ENCODE data around the gene PI4KA. TPM values are rescaled to one million over a fixed set of nuclear protein-coding genes. Genes with fewer than 3 reads are reported as not detected.

PI4KA gene
- total RNA-seq, 1 experiment from 2014 or later, result 65.8 TPM

- no CpG with 5 or more reads among the region's 4 CpGs for WGBS (ENCODE audit: extremely low coverage, insufficient read length, low lambda C conversion rate)
- Histone ChIP-seq H3K4ac (ENCODE audit: low read depth, low read length) (no peak overlapping the region), H3K23me2 (ENCODE audit: insufficient read length, low read depth, low read length, poor library complexity, severe bottlenecking) (no peaks in the 10 kb centered on the region), H3K56ac (ENCODE audit: insufficient read length, low read depth, low read length) (no peak overlapping the region), H3K79me2 (ENCODE audit: insufficient read depth, low read length) (no peaks in the 10 kb centered on the region), H4K20me1 (ENCODE audit: control insufficient read depth, insufficient read depth, insufficient read length) (no peaks in the 10 kb centered on the region), H2BK5ac (ENCODE audit: insufficient read length, low read length) (no peak overlapping the region), H3K79me1 (ENCODE audit: insufficient read depth, low read depth, low read length, poor library complexity, severe bottlenecking) (no peaks in the 10 kb centered on the region), H3K9me3 (ENCODE audit: control insufficient read depth, low read depth, low read length) (no peaks in the 10 kb centered on the region), H3T11ph (ENCODE audit: low read length) (no peak overlapping the region), H2AFZ (ENCODE audit: low read length) (no peak overlapping the region), H2BK120ac (ENCODE audit: low read depth, low read length, poor library complexity, severe bottlenecking) (no peak overlapping the region), H3K23ac (ENCODE audit: insufficient read length, low read depth, low read length) (no peak overlapping the region), H3K4me1 (ENCODE audit: insufficient read depth, low read length) (no peaks in the 10 kb centered on the region), H4K8ac (replicated peaks; ENCODE audit: insufficient read length, low read depth, low read length) (no peak overlapping the region), H2BK12ac (ENCODE audit: insufficient read length, low read depth, low read length) (no peak overlapping the region), H4K5ac (ENCODE audit: insufficient read length, low read depth, low read length) (no peak overlapping the region), H3K4me2 (ENCODE audit: insufficient read depth, insufficient read length, low read length) (no peak overlapping the region), H2BK15ac (ENCODE audit: low read depth, low read length) (no peak overlapping the region), H2AK5ac (ENCODE audit: insufficient read length, low read length) (no peak overlapping the region), H3K27ac (ENCODE audit: insufficient read length, low read depth, low read length) (no peak overlapping the region), H3K27me3 (ENCODE audit: insufficient read depth, low read length) (no peaks in the 10 kb centered on the region), H3K14ac (ENCODE audit: insufficient read depth, low read length) (no peak overlapping the region), H2BK20ac (ENCODE audit: low read depth, low read length, poor library complexity, severe bottlenecking) (no peak overlapping the region), H3K18ac (ENCODE audit: insufficient read length, low read depth, low read length) (no peak overlapping the region), H4K91ac (ENCODE audit: insufficient read length, low read depth, low read length) (no peak overlapping the region), H3K9ac (ENCODE audit: extremely low read depth, insufficient read length, low read length) (no peak overlapping the region)
- Mint-ChIP-seq H3K4me1 (peaks cover 12 to 16% of the 10 kb centered on the region in 2 experiments), H3K27ac (no peak overlapping the region), H3K9me3 (no peaks in the 10 kb centered on the region), H3K27me3 (ENCODE audit: low read depth) (no peaks in the 10 kb centered on the region), H3K36me3 (ENCODE audit: insufficient read depth in 1 of 3, low read depth in 3 of 3) (peaks cover 0 to 6% (median 0%) of the 10 kb centered on the region in 3 experiments; a peak in 1 of 7 replicates), H3K4me3 (no peak overlapping the region)
- TF ChIP-seq, protein P1, sequence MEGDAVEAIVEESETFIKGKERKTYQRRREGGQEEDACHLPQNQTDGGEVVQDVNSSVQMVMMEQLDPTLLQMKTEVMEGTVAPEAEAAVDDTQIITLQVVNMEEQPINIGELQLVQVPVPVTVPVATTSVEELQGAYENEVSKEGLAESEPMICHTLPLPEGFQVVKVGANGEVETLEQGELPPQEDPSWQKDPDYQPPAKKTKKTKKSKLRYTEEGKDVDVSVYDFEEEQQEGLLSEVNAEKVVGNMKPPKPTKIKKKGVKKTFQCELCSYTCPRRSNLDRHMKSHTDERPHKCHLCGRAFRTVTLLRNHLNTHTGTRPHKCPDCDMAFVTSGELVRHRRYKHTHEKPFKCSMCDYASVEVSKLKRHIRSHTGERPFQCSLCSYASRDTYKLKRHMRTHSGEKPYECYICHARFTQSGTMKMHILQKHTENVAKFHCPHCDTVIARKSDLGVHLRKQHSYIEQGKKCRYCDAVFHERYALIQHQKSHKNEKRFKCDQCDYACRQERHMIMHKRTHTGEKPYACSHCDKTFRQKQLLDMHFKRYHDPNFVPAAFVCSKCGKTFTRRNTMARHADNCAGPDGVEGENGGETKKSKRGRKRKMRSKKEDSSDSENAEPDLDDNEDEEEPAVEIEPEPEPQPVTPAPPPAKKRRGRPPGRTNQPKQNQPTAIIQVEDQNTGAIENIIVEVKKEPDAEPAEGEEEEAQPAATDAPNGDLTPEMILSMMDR (conservative IDR thresholded peaks at IDR 0.05), result no peak
- no peak for DNase-seq
Measured at GRCh38 chr22:20774882-20775281, 83.7 kb downstream of the PI4KA start.
